Astrocyte (in vitro differentiated cells and primary cell): ENCODE data around the gene PRKRA. TPM values are rescaled to one million over a fixed set of nuclear protein-coding genes. Genes with fewer than 3 reads are reported as not detected.

Experiments used
- DNase-seq: peaks from one replicate; pipeline ENCODE4 v3.0.0-alpha.2; 2010; ENCODE audit warnings: low read depth
- FAIRE-seq: peaks from 2 replicates; lab custom pipeline; 2011; peaks lifted over from hg19 to GRCh38; lab: Jason Lieb, UNC
- H2AFZ ChIP-seq: 2 replicates; pipeline ENCODE4 v1.6.0; 2012; ENCODE audit warnings: low read depth, low read length, inconsistent platforms
- H3K27ac ChIP-seq: 2 replicates; pipeline ENCODE4 v1.5.1; 2011; ENCODE audit warnings: low read depth, low read length, inconsistent platforms
- H3K27me3 ChIP-seq: 2 replicates; pipeline ENCODE4 v1.6.0; 2011; ENCODE audit warnings: low read length, inconsistent platforms; ENCODE audit not compliant: insufficient read depth
- H3K36me3 ChIP-seq: 2 replicates; pipeline ENCODE4 v1.5.1; 2011; ENCODE audit warnings: low read length, inconsistent platforms; ENCODE audit not compliant: insufficient read depth
- H3K4me1 ChIP-seq: 2 replicates; pipeline ENCODE4 v1.5.1; 2011; ENCODE audit warnings: low read length, inconsistent platforms; ENCODE audit not compliant: insufficient read depth
- H3K4me2 ChIP-seq: 2 replicates; pipeline ENCODE4 v1.6.0; 2012; ENCODE audit warnings: low read length, inconsistent platforms
- H3K4me3 ChIP-seq: 2 replicates; pipeline ENCODE4 v1.5.1; 2011; ENCODE audit warnings: low read depth, mild to moderate bottlenecking, low read length, inconsistent platforms; ENCODE audit not compliant: insufficient read depth
- H3K79me2 ChIP-seq: 2 replicates; pipeline ENCODE4 v1.6.0; 2012; ENCODE audit warnings: mild to moderate bottlenecking, low read length, inconsistent platforms; ENCODE audit not compliant: insufficient read depth
- H3K9ac ChIP-seq: 2 replicates; pipeline ENCODE4 v1.6.0; 2012; ENCODE audit warnings: mild to moderate bottlenecking, low read length, inconsistent platforms
- H3K9me3 ChIP-seq: 2 replicates; pipeline ENCODE4 v1.5.1; 2012; ENCODE audit warnings: low read depth, mild to moderate bottlenecking, low read length, inconsistent platforms; ENCODE audit not compliant: insufficient read depth
- H4K20me1 ChIP-seq: 2 replicates; pipeline ENCODE4 v1.6.0; 2012; ENCODE audit warnings: low read length, inconsistent platforms; ENCODE audit not compliant: insufficient read depth
- H3K27ac Mint-ChIP-seq: one replicate; pipeline ENCODE4 v1.8.0; 2021; ENCODE audit warnings: mild to moderate bottlenecking, mixed read lengths; ENCODE audit not compliant: unreplicated experiment
- H3K27me3 Mint-ChIP-seq: one replicate; pipeline ENCODE4 v1.8.0; 2021; ENCODE audit warnings: low read depth, mixed read lengths; ENCODE audit not compliant: unreplicated experiment
- H3K36me3 Mint-ChIP-seq: one replicate; pipeline ENCODE4 v1.8.0; 2021; ENCODE audit warnings: low read depth, mixed read lengths; ENCODE audit not compliant: unreplicated experiment
- H3K4me1 Mint-ChIP-seq: one replicate; pipeline ENCODE4 v1.8.0; 2021; ENCODE audit warnings: low read depth, mixed read lengths; ENCODE audit not compliant: unreplicated experiment
- H3K4me3 Mint-ChIP-seq: one replicate; pipeline ENCODE4 v1.8.0; 2021; ENCODE audit warnings: mild to moderate bottlenecking, moderate library complexity, mixed read lengths; ENCODE audit not compliant: unreplicated experiment
- H3K9me3 Mint-ChIP-seq: one replicate; pipeline ENCODE4 v1.8.0; 2021; ENCODE audit warnings: mild to moderate bottlenecking, mixed read lengths; ENCODE audit not compliant: unreplicated experiment
- EZH2 ChIP-seq: IDR thresholded peaks from 2 replicates; pipeline ENCODE4 v1.6.1; 2012; ENCODE audit warnings: mild to moderate bottlenecking, low read length, inconsistent platforms; ENCODE audit not compliant: insufficient read depth
- total RNA-seq: library from RNA; stranded (reverse); gene quantifications from 2 replicates; pipeline ENCODE4 v1.2.1, GENCODE V29; 2021
- TF ChIP-seq, protein P1 (sequence below): IDR thresholded peaks from 2 replicates; pipeline ENCODE4 v1.5.1; 2011; ENCODE audit warnings: low read depth, mild to moderate bottlenecking, inconsistent platforms, low read length, moderate library complexity; ENCODE audit not compliant: insufficient read depth

The PRKRA gene
- total RNA-seq, 1 donor from 2014 or later: 43.2 TPM

DNA sequence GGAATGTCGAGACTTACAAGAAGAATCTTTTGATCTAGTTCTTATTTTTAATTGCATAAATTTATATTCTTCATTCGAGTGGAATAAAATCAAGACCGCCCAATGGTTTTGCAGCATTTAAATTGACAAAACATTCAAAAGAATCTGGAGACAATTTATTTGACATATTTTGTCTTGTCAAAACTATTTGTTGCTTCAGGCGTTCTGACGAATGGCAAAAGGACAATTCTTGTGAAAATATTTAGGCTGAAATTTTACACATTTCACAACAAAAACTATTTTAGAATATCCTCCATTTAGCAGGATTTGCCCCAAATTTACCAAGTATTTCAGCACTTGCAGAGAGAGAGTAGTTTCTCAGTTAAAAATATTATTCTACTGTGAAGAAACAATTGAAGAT is 41.7 kb downstream of the PRKRA start:
- H3K27me3 Mint-ChIP-seq: no peaks in the 10 kb centered on the region
- Histone ChIP-seq H3K27ac (no peak overlapping the region), H3K27me3 (no peaks in the 10 kb centered on the region), H3K79me2 (no peaks in the 10 kb centered on the region), H2AFZ (no peak overlapping the region), H3K4me3 (no peak overlapping the region), H4K20me1 (no peaks in the 10 kb centered on the region), H3K9ac (no peak overlapping the region), H3K36me3 (no peaks in the 10 kb centered on the region), H3K9me3 (no peaks in the 10 kb centered on the region), H3K4me1 (peaks cover 6% of the 10 kb centered on the region), H3K4me2 (no peak overlapping the region)
- no peaks in the 10 kb centered on the region for H3K9me3 Mint-ChIP-seq
- no peak overlapping the region for H3K27ac Mint-ChIP-seq
- DNase-seq (no peak), FAIRE-seq (no peak)
- TF ChIP-seq, protein P1, sequence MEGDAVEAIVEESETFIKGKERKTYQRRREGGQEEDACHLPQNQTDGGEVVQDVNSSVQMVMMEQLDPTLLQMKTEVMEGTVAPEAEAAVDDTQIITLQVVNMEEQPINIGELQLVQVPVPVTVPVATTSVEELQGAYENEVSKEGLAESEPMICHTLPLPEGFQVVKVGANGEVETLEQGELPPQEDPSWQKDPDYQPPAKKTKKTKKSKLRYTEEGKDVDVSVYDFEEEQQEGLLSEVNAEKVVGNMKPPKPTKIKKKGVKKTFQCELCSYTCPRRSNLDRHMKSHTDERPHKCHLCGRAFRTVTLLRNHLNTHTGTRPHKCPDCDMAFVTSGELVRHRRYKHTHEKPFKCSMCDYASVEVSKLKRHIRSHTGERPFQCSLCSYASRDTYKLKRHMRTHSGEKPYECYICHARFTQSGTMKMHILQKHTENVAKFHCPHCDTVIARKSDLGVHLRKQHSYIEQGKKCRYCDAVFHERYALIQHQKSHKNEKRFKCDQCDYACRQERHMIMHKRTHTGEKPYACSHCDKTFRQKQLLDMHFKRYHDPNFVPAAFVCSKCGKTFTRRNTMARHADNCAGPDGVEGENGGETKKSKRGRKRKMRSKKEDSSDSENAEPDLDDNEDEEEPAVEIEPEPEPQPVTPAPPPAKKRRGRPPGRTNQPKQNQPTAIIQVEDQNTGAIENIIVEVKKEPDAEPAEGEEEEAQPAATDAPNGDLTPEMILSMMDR: no peak
- TF ChIP-seq EZH2: no peak
- no peaks in the 10 kb centered on the region for H3K36me3 Mint-ChIP-seq
- peaks cover 4% of the 10 kb centered on the region for H3K4me1 Mint-ChIP-seq
- no peak overlapping the region for H3K4me3 Mint-ChIP-seq

- no peaks in the 10 kb centered on the region for H3K9me3 Mint-ChIP-seq
- no peak overlapping the region for H3K4me3 Mint-ChIP-seq
- Histone ChIP-seq H3K79me2 (no peaks in the 10 kb centered on the region), H3K9ac (no peak overlapping the region), H3K4me2 (peak overlapping the region; percentile 51), H3K9me3 (no peaks in the 10 kb centered on the region), H3K27ac (no peak overlapping the region), H3K4me3 (no peak overlapping the region), H3K27me3 (no peaks in the 10 kb centered on the region), H3K4me1 (peaks cover 6% of the 10 kb centered on the region), H3K36me3 (no peaks in the 10 kb centered on the region), H4K20me1 (no peaks in the 10 kb centered on the region), H2AFZ (no peak overlapping the region)
- no peaks in the 10 kb centered on the region for H3K36me3 Mint-ChIP-seq
- peak; percentile 26 for FAIRE-seq
- peak; percentile 60 for DNase-seq
- TF ChIP-seq EZH2: no peak
- TF ChIP-seq, protein P1: no peak
- H3K4me1 Mint-ChIP-seq: peaks cover 14% of the 10 kb centered on the region
- H3K27me3 Mint-ChIP-seq: no peaks in the 10 kb centered on the region
- H3K27ac Mint-ChIP-seq: peak overlapping the region; percentile 84
Observed at GRCh38 chr2:178404368-178404767, 46.6 kb downstream of the PRKRA start.

GRCh38 chr2:178403671-178404306 is 47.2 kb downstream of the PRKRA start:
- H3K79me2 ChIP-seq: no peaks in the 10 kb centered on the region
- H3K27me3 ChIP-seq: no peaks in the 10 kb centered on the region
- no peak for FAIRE-seq
- peaks cover 6% of the 10 kb centered on the region for H3K4me1 ChIP-seq
- no peak overlapping the region for H2AFZ ChIP-seq
- TF ChIP-seq EZH2: no peak
- TF ChIP-seq, protein P1: no peak
- no peaks in the 10 kb centered on the region for H4K20me1 ChIP-seq
- no peaks in the 10 kb centered on the region for H3K9me3 ChIP-seq
- H3K27ac ChIP-seq: no peak overlapping the region
- no peak for DNase-seq
- peak overlapping the region; percentile 51 for H3K4me2 ChIP-seq
- peak overlapping the region; percentile 84 for H3K27ac Mint-ChIP-seq
- no peak overlapping the region for H3K4me3 Mint-ChIP-seq
- no peak overlapping the region for H3K4me3 ChIP-seq
- H3K36me3 ChIP-seq: no peaks in the 10 kb centered on the region
- H3K4me1 Mint-ChIP-seq: peaks cover 14% of the 10 kb centered on the region
- no peaks in the 10 kb centered on the region for H3K36me3 Mint-ChIP-seq
- no peaks in the 10 kb centered on the region for H3K27me3 Mint-ChIP-seq
- no peak overlapping the region for H3K9ac ChIP-seq
- H3K9me3 Mint-ChIP-seq: no peaks in the 10 kb centered on the region
